Stimulated activated CD4-positive, alpha-beta T cell treated with anti-CD3 and anti-CD28 coated beads, Interleukin-1b, Interleukin-23, amount 100 ng/mL, for 24 hours (primary cell): Measurements from ENCODE around the gene FAM20C.
"Not testable (repeated sequence)": the region's sequence is repeated elsewhere in the genome, so short reads cannot be mapped to it uniquely, and the experiment has no call there.

ENCODE experiments used
- DNase-seq, 4 experiments: peaks; one replicate each; pipeline ENCODE4 v3.0.0-alpha.2; 2020; ENCODE audit warnings: low read depth in 4 of 4, low spot score in 1 of 4

Gene FAM20C

GRCh38 chr7:240887-241421 is 48.6 kb downstream of the FAM20C start:
- no peak for DNase-seq

GRCh38 chr7:241513-241912 is 49.1 kb downstream of the FAM20C start:
- DNase-seq, result no peak

- not testable (repeated sequence) for DNase-seq
Measured at GRCh38 chr7:242826-243579, 50.6 kb downstream of the FAM20C start.

GRCh38 chr7:243580-243978 is 51.2 kb downstream of the FAM20C start:
- not testable (repeated sequence) for DNase-seq

GRCh38 chr7:244974-245373 is 52.6 kb downstream of the FAM20C start:
- DNase-seq, result no peak

GRCh38 chr7:245574-246295 is 53.4 kb downstream of the FAM20C start:
- DNase-seq, result no peak

GRCh38 chr7:246451-246850 is 54.1 kb downstream of the FAM20C start:
- DNase-seq, result no peak

GRCh38 chr7:247181-247580 is 54.8 kb downstream of the FAM20C start:
- no peak for DNase-seq

- DNase-seq, result no peak
Measured at GRCh38 chr7:247636-248035, 55.3 kb downstream of the FAM20C start.

- no peak for DNase-seq
Measured at GRCh38 chr7:248732-249435, 56.5 kb downstream of the FAM20C start.

GRCh38 chr7:249989-250388 is 57.6 kb downstream of the FAM20C start:
- no peak for DNase-seq

- no peak for DNase-seq
Measured at GRCh38 chr7:250523-250922, 58.2 kb downstream of the FAM20C start.

- no peak for DNase-seq
Measured at GRCh38 chr7:251005-251404, 58.6 kb downstream of the FAM20C start.

- DNase-seq, result no peak
Measured at GRCh38 chr7:251446-252175, 59.2 kb downstream of the FAM20C start.

- no peak for DNase-seq
Measured at GRCh38 chr7:252216-252965, 60.0 kb downstream of the FAM20C start.

GRCh38 chr7:252981-253380 is 60.6 kb downstream of the FAM20C start:
- no peak for DNase-seq

- no peak for DNase-seq
Measured at GRCh38 chr7:253581-254336, 61.4 kb downstream of the FAM20C start.

GRCh38 chr7:254337-255037 is 62.1 kb downstream of the FAM20C start:
- no peak for DNase-seq

GRCh38 chr7:255038-255435 is 62.7 kb downstream of the FAM20C start:
- DNase-seq, result no peak
